ENCODE data around the gene CREB3L2. TPM values are rescaled to one million over a fixed set of nuclear protein-coding genes. Genes with fewer than 3 reads are reported as not detected.
"Not testable (repeated sequence)": the region's sequence is repeated elsewhere in the genome, so short reads cannot be mapped to it uniquely, and the experiment has no call there.

The CREB3L2 gene
- total RNA-seq, 4 donors from 2014 or later: 10.9 to 24.5 (median 14.1) TPM

DNA sequence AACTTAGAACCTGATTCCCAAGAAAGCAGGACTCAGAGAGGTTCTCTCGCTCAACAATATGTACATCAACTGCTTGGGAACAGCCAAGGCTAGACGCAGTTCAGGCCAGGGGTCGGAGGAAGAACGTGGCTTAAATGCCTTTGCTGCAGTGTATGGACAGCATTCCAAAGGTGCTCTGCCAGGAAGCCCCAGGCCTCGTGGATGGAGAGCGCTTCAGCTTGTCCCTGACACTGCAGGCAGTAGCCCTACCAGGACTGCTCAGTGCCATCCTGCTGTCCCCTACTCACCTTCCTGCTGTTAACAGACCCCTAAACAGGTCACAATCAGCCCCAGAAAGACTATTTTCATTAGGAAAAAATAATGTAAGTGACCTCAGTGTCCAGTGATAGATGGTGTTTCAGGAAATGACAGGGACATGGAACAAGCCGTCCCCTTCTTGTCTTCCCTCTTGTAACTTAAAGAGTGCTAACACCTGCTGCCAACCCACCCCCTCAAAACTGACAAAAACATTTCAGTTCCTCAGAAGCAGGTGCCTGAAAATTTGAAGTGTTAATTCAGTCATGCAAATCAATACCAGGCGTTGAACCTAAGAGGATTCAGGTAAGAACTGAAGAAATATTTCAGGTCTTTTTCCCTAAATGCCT is 16.5 kb downstream of the CREB3L2 start:
- Histone ChIP-seq H3K4me3 (no peak overlapping the region), H3K9me3 (no peaks in the 10 kb centered on the region), H3K4me1 (peaks cover 74% of the 10 kb centered on the region), H3K27me3 (no peaks in the 10 kb centered on the region), H3K27ac (no peak overlapping the region), H3K36me3 (no peaks in the 10 kb centered on the region)
- no peak for DNase-seq (ENCODE audit: low spot score in 2 of 2)
- TF ChIP-seq, protein P1, sequence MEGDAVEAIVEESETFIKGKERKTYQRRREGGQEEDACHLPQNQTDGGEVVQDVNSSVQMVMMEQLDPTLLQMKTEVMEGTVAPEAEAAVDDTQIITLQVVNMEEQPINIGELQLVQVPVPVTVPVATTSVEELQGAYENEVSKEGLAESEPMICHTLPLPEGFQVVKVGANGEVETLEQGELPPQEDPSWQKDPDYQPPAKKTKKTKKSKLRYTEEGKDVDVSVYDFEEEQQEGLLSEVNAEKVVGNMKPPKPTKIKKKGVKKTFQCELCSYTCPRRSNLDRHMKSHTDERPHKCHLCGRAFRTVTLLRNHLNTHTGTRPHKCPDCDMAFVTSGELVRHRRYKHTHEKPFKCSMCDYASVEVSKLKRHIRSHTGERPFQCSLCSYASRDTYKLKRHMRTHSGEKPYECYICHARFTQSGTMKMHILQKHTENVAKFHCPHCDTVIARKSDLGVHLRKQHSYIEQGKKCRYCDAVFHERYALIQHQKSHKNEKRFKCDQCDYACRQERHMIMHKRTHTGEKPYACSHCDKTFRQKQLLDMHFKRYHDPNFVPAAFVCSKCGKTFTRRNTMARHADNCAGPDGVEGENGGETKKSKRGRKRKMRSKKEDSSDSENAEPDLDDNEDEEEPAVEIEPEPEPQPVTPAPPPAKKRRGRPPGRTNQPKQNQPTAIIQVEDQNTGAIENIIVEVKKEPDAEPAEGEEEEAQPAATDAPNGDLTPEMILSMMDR (IDR thresholded peaks at IDR 0.05): no peak
- TF ChIP-seq POLR2AphosphoS5 (IDR thresholded peaks at IDR 0.05) (no peak), EP300 (IDR thresholded peaks at IDR 0.05) (no peak), POLR2A (IDR thresholded peaks at IDR 0.05) (no peak)
- WGBS: 80% methylated on average over 8 of the region's 8 CpGs

DNA sequence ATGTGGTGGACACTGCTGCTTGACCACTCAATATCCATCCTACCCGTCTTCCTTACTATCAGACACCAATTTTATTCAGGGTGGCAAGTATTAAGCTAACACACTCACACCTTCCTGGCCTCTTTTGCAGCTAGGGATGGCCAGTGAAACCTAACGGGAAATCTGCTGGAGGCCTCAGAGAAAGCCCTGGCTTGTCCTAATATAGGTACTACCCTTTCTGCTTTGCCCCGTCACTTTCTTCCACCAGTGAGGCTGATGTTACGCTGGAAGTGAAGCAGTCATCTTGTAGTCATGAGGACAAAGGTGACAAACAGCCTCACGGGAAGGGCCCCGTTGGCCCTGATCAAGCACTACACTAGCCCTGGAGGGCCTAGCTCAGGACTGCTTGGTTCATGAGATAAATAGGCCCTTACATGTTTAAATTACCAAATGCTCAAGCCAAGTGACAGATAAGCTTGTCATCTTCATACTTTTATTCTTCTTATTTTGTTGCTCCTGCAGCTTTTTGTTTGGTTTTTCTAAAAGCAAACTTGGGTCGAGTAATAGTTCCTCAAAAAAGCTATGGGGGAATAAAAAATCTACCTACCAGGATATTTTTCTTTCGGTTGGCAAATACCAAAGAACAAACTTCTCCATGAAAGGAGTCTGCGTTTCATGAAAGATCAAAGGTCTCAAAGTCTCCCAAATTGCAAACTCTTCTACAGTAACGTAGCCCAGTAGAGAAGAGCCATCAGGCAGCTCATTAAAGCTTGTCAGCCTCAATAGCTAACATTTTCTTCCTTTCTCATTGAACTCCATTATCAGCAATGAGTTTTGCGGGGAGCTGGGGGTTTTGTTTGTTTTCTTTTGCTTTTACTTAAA is 17.5 kb downstream of the CREB3L2 start:
- TF ChIP-seq POLR2A (IDR thresholded peaks at IDR 0.05): no peak
- TF ChIP-seq, protein P1 (IDR thresholded peaks at IDR 0.05): no peak
- no peak for TF ChIP-seq EP300 (IDR thresholded peaks at IDR 0.05)
- TF ChIP-seq POLR2AphosphoS5 (IDR thresholded peaks at IDR 0.05): no peak
- 90% methylated on average over 11 of the region's 11 CpGs for WGBS
- H3K4me3 ChIP-seq: no peak overlapping the region
- no peak overlapping the region for H3K27ac ChIP-seq
- no peaks in the 10 kb centered on the region for H3K27me3 ChIP-seq
- H3K9me3 ChIP-seq: no peaks in the 10 kb centered on the region
- no peak for DNase-seq (ENCODE audit: low spot score in 2 of 2)
- H3K36me3 ChIP-seq: no peaks in the 10 kb centered on the region
- peaks cover 72% of the 10 kb centered on the region for H3K4me1 ChIP-seq

DNA sequence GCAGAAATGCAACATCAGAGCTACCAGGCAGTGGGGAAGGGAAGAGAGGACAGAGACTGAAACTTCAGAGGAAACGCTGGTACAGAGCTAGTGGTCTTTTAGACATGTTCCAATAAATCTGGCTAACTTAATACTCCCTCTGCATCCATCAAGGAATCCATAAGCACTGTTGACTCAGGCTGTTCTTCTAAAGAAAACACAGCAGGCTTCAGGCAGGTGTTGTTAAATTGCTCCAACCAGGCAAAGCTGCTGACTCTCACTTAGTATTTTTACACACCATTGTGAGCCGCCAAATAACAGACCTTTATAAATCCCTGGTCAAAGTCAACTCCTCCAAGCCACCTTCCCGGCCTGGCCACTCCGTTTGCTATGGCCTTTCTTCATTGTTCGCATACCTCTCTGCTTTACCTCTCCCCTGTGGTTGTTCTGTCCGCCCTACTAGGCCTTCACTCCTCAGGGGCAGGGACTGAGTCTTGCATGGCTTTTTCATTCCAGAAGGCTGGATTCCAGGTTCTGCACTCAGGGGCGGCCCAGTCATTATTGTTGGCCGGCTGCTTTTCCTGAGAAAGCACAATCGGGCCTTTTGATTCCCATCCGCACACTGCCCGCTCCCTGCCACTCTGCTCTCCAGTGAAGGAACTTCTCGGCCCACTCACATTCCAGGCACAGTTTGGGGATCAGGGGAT is 18.4 kb downstream of the CREB3L2 start:
- Histone ChIP-seq H3K4me1 (peaks cover 71% of the 10 kb centered on the region), H3K27ac (no peak overlapping the region), H3K36me3 (no peaks in the 10 kb centered on the region), H3K4me3 (no peak overlapping the region), H3K9me3 (no peaks in the 10 kb centered on the region), H3K27me3 (no peaks in the 10 kb centered on the region)
- TF ChIP-seq EP300 (IDR thresholded peaks at IDR 0.05) (no peak), POLR2AphosphoS5 (IDR thresholded peaks at IDR 0.05) (no peak), POLR2A (IDR thresholded peaks at IDR 0.05) (no peak)
- TF ChIP-seq, protein P1 (IDR thresholded peaks at IDR 0.05): no peak
- DNase-seq (ENCODE audit: low spot score in 2 of 2): no peak
- 79% methylated on average over 12 of the region's 12 CpGs for WGBS

DNA sequence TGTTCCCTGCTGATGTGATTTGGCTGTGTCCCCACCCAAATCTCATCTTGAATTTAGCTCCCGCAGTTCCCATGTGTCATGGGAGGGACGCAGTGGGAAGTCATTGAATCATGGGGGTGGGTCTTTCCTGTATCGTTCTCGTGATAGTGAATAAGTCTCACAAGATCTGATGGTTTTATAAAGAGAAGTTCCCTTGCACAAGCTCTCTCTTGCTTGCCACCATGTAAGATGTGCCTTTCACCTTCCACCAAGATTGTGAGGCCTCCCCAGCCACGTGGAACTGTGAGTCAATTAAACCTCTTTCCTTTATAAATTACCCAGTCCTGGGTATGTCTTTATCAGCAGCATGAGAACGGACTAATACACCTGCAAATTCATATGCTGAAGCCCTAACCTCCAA is 19.5 kb downstream of the CREB3L2 start:
- H3K27me3 ChIP-seq; H3K4me3 ChIP-seq; H3K36me3 ChIP-seq; H3K9me3 ChIP-seq; DNase-seq (ENCODE audit: low spot score in 2 of 2); H3K27ac ChIP-seq: not testable (repeated sequence)
- WGBS: 94% methylated on average over 6 of the region's 6 CpGs
- peaks cover 68% of the 10 kb centered on the region for H3K4me1 ChIP-seq

DNA sequence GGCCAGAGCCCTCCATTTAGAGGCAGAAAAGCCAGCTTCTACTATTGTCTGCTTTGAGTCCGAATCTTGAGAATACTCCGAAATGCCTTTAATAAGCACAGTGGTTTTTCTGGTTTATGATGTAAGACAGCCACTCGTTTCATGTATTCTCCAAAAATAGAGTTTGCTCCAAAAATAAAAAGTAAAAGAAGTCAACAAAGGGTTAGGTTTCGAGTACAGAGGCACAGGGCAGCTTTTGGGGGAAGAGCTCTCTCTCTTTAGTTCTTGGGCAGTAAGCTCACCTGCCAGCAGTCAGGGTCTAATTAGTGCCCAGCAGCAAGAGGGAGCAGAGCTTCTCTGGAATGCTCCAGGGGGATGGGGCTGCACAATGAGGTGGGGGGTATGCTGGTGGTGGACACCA is 20.2 kb downstream of the CREB3L2 start:
- 57% methylated on average over 4 of the region's 4 CpGs for WGBS
- no peak for TF ChIP-seq POLR2A (IDR thresholded peaks at IDR 0.05)
- TF ChIP-seq, protein P1 (IDR thresholded peaks at IDR 0.05): no peak
- no peak for TF ChIP-seq EP300 (IDR thresholded peaks at IDR 0.05)
- TF ChIP-seq POLR2AphosphoS5 (IDR thresholded peaks at IDR 0.05): no peak

More for the DNA sequence above, 20.2 kb downstream of the CREB3L2 start:
- H3K4me3 ChIP-seq: no peak overlapping the region
- DNase-seq (ENCODE audit: low spot score in 2 of 2): no peak
- H3K4me1 ChIP-seq: peaks cover 64% of the 10 kb centered on the region
- H3K27ac ChIP-seq: no peak overlapping the region
- H3K9me3 ChIP-seq: no peaks in the 10 kb centered on the region
- no peaks in the 10 kb centered on the region for H3K36me3 ChIP-seq
- no peaks in the 10 kb centered on the region for H3K27me3 ChIP-seq

Data from suprapubic skin (tissue), 4 donors.